ENCODE measurements around the gene KIF1A. TPM values are rescaled to one million over a fixed set of nuclear protein-coding genes. Genes with fewer than 3 reads are reported as not detected.
"Not testable (repeated sequence)": the region's sequence is repeated elsewhere in the genome, so short reads cannot be mapped to it uniquely, and the experiment has no call there.

Gene KIF1A
- total RNA-seq, 1 donor from 2014 or later, result 2.0 TPM

DNA sequence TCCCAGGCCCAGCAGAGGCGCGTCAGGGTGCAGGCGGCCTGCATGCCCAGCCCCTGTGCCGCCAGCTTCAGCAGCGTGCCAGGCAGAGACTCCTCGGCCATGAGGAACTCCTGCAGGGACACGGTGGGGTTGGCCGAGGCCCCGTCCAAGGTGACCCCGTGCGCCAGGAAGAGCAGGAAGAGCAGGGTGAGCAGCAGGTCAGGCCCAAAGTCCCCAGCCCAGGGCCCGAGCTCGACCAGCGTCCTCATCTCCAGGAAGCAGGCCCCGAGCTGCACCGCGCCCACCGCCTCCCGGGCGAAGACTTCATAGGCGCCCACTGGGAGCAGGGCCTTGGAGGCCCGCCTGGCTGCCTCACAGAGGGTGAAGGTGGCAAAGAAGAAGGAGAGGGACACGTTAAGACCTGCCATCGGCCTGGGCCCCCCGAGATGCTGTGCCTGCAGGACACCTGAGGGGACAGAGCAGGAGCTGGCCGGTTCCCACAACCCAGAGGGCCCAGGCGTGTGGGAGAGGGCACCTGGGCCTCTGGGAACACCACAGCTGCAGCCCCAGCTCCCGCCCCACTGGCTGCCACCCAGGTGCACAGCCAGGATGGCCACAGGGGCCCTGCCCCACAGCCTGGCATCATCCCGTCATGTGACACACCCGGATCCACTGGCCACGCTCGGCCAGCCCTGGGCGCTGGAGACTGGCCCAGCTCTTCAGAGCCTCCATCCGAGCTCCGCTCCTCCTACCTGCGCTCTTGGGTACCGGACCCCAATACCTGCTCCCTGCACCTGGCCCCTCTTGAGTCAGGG lies 137.4 kb downstream of the KIF1A start, which contains the start of gene AQP12B:
Gene AQP12B (minus strand): TSS at position 455 of the 794 bp plus-strand sequence. CDS start 48 bp downstream, at position 407.
- intact Hi-C loops (cut with micrococcal nuclease); H3K9me3 ChIP-seq (replicated peaks); H3K27me3 ChIP-seq (ENCODE audit: low read depth); H3K36me3 ChIP-seq; H3K27ac ChIP-seq (replicated peaks); DNase-seq; H3K4me3 ChIP-seq; H3K4me1 ChIP-seq: not testable (repeated sequence)

GRCh38 chr2:240680185-240680584 lies 139.8 kb downstream of the KIF1A start:
- DNase-seq; H3K27ac ChIP-seq (replicated peaks); H3K36me3 ChIP-seq; H3K4me3 ChIP-seq; intact Hi-C loops (cut with micrococcal nuclease); H3K4me1 ChIP-seq; H3K9me3 ChIP-seq (replicated peaks); H3K27me3 ChIP-seq (ENCODE audit: low read depth): not testable (repeated sequence)

- DNase-seq; H3K27ac ChIP-seq (replicated peaks); H3K27me3 ChIP-seq (ENCODE audit: low read depth); H3K36me3 ChIP-seq; H3K9me3 ChIP-seq (replicated peaks); H3K4me3 ChIP-seq; H3K4me1 ChIP-seq; intact Hi-C loops (cut with micrococcal nuclease): not testable (repeated sequence)
Observed at GRCh38 chr2:240678909-240679308, 141.1 kb downstream of the KIF1A start.

DNA sequence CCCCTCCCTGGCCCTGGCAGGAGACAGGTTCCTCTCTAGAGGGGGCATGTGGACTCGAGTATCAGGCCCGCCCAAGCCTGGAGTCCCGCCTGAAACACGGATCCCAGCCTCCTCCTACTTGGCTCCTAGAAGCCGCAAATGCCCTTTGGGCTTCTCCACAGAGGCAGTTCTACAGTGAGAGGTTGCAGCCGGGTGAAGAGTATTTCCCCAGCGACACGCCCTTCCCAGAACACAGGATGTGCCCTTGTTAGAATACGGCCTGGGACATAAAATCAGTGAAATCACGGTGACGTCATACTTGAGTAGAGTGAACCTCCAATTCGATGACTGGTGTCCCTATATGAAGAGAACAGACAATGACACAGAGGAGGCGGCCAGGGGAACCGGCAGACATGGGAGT lies 142.0 kb downstream of the KIF1A start:
- H3K4me1 ChIP-seq; H3K36me3 ChIP-seq; H3K9me3 ChIP-seq (replicated peaks); H3K4me3 ChIP-seq; intact Hi-C loops (cut with micrococcal nuclease); H3K27ac ChIP-seq (replicated peaks); DNase-seq: not testable (repeated sequence)
- peaks cover 12% of the 10 kb centered on the region for H3K27me3 ChIP-seq (ENCODE audit: low read depth)

- H3K9me3 ChIP-seq (replicated peaks); DNase-seq; H3K27ac ChIP-seq (replicated peaks); H3K36me3 ChIP-seq; H3K4me1 ChIP-seq; intact Hi-C loops (cut with micrococcal nuclease); H3K4me3 ChIP-seq: not testable (repeated sequence)
- H3K27me3 ChIP-seq (ENCODE audit: low read depth), result peaks cover 39% of the 10 kb centered on the region
Observed at GRCh38 chr2:240675345-240675744, 144.7 kb downstream of the KIF1A start.

GRCh38 chr2:240674461-240675184 lies 145.4 kb downstream of the KIF1A start:
- H3K9me3 ChIP-seq (replicated peaks); H3K27ac ChIP-seq (replicated peaks); H3K36me3 ChIP-seq; DNase-seq; H3K4me1 ChIP-seq; intact Hi-C loops (cut with micrococcal nuclease); H3K4me3 ChIP-seq: not testable (repeated sequence)
- peaks cover 40% of the 10 kb centered on the region for H3K27me3 ChIP-seq (ENCODE audit: low read depth)

- H3K4me3 ChIP-seq, result peak overlapping the region; percentile 48
- H3K27ac ChIP-seq (replicated peaks), result no peak overlapping the region
- H3K27me3 ChIP-seq (ENCODE audit: low read depth), result peaks cover 44% of the 10 kb centered on the region
- no peaks in the 10 kb centered on the region for H3K36me3 ChIP-seq
- TF ChIP-seq CTCF (IDR thresholded peaks at IDR 0.05; ENCODE audit: borderline replicate concordance), result no peak
- intact Hi-C loops (cut with micrococcal nuclease), result no loop called here
- no peaks in the 10 kb centered on the region for H3K9me3 ChIP-seq (replicated peaks)
- no peak for DNase-seq
- H3K4me1 ChIP-seq, result no peaks in the 10 kb centered on the region
Observed at GRCh38 chr2:240672701-240673190, 147.3 kb downstream of the KIF1A start.

DNA sequence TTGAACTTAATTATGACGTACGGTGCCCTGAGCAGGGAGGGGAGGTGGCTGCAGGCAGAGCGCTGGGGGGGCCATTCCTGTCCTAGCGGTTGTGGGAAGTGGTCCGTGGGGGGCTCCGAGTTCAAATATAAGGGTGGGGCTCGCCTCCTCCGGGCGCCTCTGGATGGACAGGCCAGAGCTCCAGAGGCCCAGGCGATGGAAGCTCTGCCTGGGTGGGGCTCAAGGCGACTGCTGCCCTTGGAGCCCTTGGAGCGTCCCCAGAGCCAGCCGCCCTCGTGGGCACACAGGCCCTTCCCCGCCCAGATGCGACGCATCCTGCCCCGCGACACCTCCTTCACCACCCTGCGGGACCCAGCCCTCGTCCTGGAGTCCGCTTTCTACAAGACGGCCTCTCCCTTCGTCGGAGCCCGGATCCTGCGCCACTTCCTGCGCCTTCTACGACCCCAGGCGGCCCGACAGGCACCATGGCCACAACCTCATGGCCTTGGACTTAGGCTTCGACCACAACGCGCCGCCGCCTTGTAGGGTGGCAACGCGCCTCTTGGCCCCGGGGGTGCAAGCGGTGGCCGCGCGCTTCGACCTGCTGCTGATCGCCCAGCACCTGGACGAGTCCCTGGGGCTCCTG lies 147.8 kb downstream of the KIF1A start:
- no peak overlapping the region for H3K27ac ChIP-seq (replicated peaks)
- intact Hi-C loops (cut with micrococcal nuclease), result no loop called here
- no peaks in the 10 kb centered on the region for H3K36me3 ChIP-seq
- H3K27me3 ChIP-seq (ENCODE audit: low read depth), result peaks cover 50% of the 10 kb centered on the region
- DNase-seq, result no peak
- peak overlapping the region; percentile 48 for H3K4me3 ChIP-seq
- no peaks in the 10 kb centered on the region for H3K9me3 ChIP-seq (replicated peaks)
- H3K4me1 ChIP-seq, result no peaks in the 10 kb centered on the region
- no peak for TF ChIP-seq CTCF (IDR thresholded peaks at IDR 0.05; ENCODE audit: borderline replicate concordance)

Data from left ventricle myocardium inferior (tissue), 1 donor.